HepG2 (cell line): ENCODE measurements around the gene ARID3C. TPM values are rescaled to one million over a fixed set of nuclear protein-coding genes. Genes with fewer than 3 reads are reported as not detected.

Experiments used
- ATF1 ChIP-seq: IDR thresholded peaks from 2 replicates; pipeline ENCODE4 v1.6.1; 2016; ENCODE audit warnings: mild to moderate bottlenecking, control low read depth
- CC2D1A ChIP-seq: sonication (generic); formaldehyde crosslinking; IDR thresholded peaks from 2 replicates; pipeline ENCODE4 v1.8.1; 2023; ENCODE audit warnings: mild to moderate bottlenecking, missing genetic modification reagents
- DMAP1 ChIP-seq: IDR thresholded peaks from 2 replicates; pipeline ENCODE4 v1.6.1; 2016
- DMTF1 ChIP-seq: sonication (generic); formaldehyde crosslinking; IDR thresholded peaks from 2 replicates; pipeline ENCODE4 v1.4.0; 2020; ENCODE audit warnings: mild to moderate bottlenecking, missing genetic modification reagents
- DR1 ChIP-seq: sonication (generic); formaldehyde crosslinking; IDR thresholded peaks from 2 replicates; pipeline ENCODE4 v1.8.0; 2021; ENCODE audit warnings: mild to moderate bottlenecking, missing genetic modification reagents, inconsistent platforms
- GABPB1 ChIP-seq: IDR thresholded peaks from 2 replicates; pipeline ENCODE4 v1.6.1; 2016; ENCODE audit warnings: mild to moderate bottlenecking, missing genetic modification reagents, moderate library complexity, missing compliant biosample characterization
- GLI4 ChIP-seq: sonication (generic); formaldehyde crosslinking; IDR thresholded peaks from 2 replicates; pipeline ENCODE4 v1.5.1; 2020; ENCODE audit warnings: missing genetic modification reagents, mild to moderate bottlenecking, moderate library complexity, borderline replicate concordance
- HDAC1 ChIP-seq: sonication (generic); formaldehyde crosslinking; IDR thresholded peaks from 2 replicates; pipeline ENCODE4 v1.5.1; 2020; ENCODE audit warnings: mild to moderate bottlenecking, missing genetic modification reagents
- HMGXB3 ChIP-seq: sonication (generic); formaldehyde crosslinking; IDR thresholded peaks from 2 replicates; pipeline ENCODE4 v1.4.0; 2020; ENCODE audit warnings: missing genetic modification reagents, borderline replicate concordance
- NR3C1 ChIP-seq: sonication (generic); formaldehyde crosslinking; IDR thresholded peaks from 2 replicates; pipeline ENCODE4 v1.4.0; 2020; ENCODE audit warnings: missing genetic modification reagents
- PBX3 ChIP-seq: sonication (generic); formaldehyde crosslinking; IDR thresholded peaks from 2 replicates; pipeline ENCODE4 v1.8.1; 2023; ENCODE audit warnings: missing genetic modification reagents, inconsistent platforms, borderline replicate concordance
- POLR2A ChIP-seq, 2 experiments: IDR thresholded peaks; 2 replicates each; pipeline ENCODE4 v1.6.1; 2011; ENCODE audit warnings: low read depth in 2 of 2, low read length in 2 of 2, mild to moderate bottlenecking in 1 of 2, moderate library complexity in 1 of 2; ENCODE audit not compliant: insufficient read depth in 1 of 2
- SMARCE1 ChIP-seq: fragments of 450-650 bp; IDR thresholded peaks from 2 replicates; pipeline ENCODE4 v1.6.1; 2017; ENCODE audit warnings: borderline replicate concordance
- SRSF4 ChIP-seq: fragments of 200-400 bp; formaldehyde crosslinking; IDR thresholded peaks from one replicate; pipeline ENCODE4 v1.6.1; 2018; ENCODE audit warnings: mild to moderate bottlenecking, low read depth, low read length, moderate library complexity; ENCODE audit not compliant: poor library complexity, severe bottlenecking
- TCF7L2 ChIP-seq: IDR thresholded peaks from 2 replicates; pipeline ENCODE4 v1.6.1; 2011; ENCODE audit warnings: mild to moderate bottlenecking, low read depth, low read length, moderate library complexity
- ZBTB39 ChIP-seq: sonication (generic); formaldehyde crosslinking; IDR thresholded peaks from 2 replicates; pipeline ENCODE4 v1.5.0; 2020; ENCODE audit warnings: missing genetic modification reagents
- ZFYVE20 ChIP-seq: sonication (generic); formaldehyde crosslinking; IDR thresholded peaks from 2 replicates; pipeline ENCODE4 v1.8.0; 2023; ENCODE audit warnings: low read depth, mild to moderate bottlenecking, moderate library complexity, missing genetic modification reagents, borderline replicate concordance
- ZMYM2 ChIP-seq: sonication (generic); formaldehyde crosslinking; IDR thresholded peaks from 2 replicates; pipeline ENCODE4 v1.8.0; 2022; ENCODE audit warnings: mild to moderate bottlenecking, missing genetic modification reagents
- ZNF235 ChIP-seq: sonication (generic); formaldehyde crosslinking; IDR thresholded peaks from 2 replicates; pipeline ENCODE4 v1.8.1; 2023; ENCODE audit warnings: mild to moderate bottlenecking, missing genetic modification reagents, borderline replicate concordance
- ZNF329 ChIP-seq: sonication (generic); formaldehyde crosslinking; IDR thresholded peaks from 2 replicates; pipeline ENCODE4 v1.9.0; 2021; ENCODE audit warnings: low read depth, mild to moderate bottlenecking, missing genetic modification reagents
- ZNF619 ChIP-seq: sonication (generic); formaldehyde crosslinking; IDR thresholded peaks from 2 replicates; pipeline ENCODE4 v1.4.0; 2020; ENCODE audit warnings: mild to moderate bottlenecking, missing genetic modification reagents
- ZNF83 ChIP-seq: sonication (generic); formaldehyde crosslinking; IDR thresholded peaks from 2 replicates; pipeline ENCODE4 v1.4.0; 2020; ENCODE audit warnings: missing genetic modification reagents, mild to moderate bottlenecking, borderline replicate concordance
- polyA plus RNA-seq, 8 experiments: library from polyadenylated mRNA; depleted of rRNA in 3 of 8; stranded (reverse) in 7 of 8; unstranded in 1 of 8; fragments of >200 nt; fragmentation: Illumina TruSeq in 4 of 8; extraction: Trizol in 4 of 8; gene quantifications; 2 replicates each; pipeline versions ENCODE4 v1.2.1 to v1.2.3, GENCODE V29; 2011 to 2016; ENCODE audit warnings: low read depth in 4 of 8, missing spikeins in 1 of 8, mixed read lengths in 1 of 8; ENCODE audit not compliant: insufficient read depth in 1 of 8
- total RNA-seq, 5 experiments: library from RNA; depleted of rRNA; stranded (reverse); fragments of >200 nt; fragmentation: Illumina TruSeq; extraction: Trizol; gene quantifications; 2 replicates each; pipeline ENCODE4 v1.2.3, GENCODE V29; 2016; ENCODE audit warnings: low read depth in 1 of 5

ARID3C gene
- total and polyA plus RNA-seq, 2 of the 13 experiments (the other 11 are each of a cell fraction or from before 2014, with no cell fraction given): not detected

GRCh38 chr9:34644766-34645314, 16.0 kb upstream of the ARID3C start (continued):
- TF ChIP-seq DMTF1 (CRISPR knock-in tag): no peak
- no peak for TF ChIP-seq GABPB1
- TF ChIP-seq ZMYM2 (CRISPR knock-in tag): peak; percentile 76
- TF ChIP-seq NR3C1 (CRISPR knock-in tag): no peak
- no peak for TF ChIP-seq PBX3
- no peak for TF ChIP-seq GLI4 (CRISPR knock-in tag)
- no peak for TF ChIP-seq CC2D1A (CRISPR knock-in tag)
- TF ChIP-seq DMAP1: no peak
- no peak for TF ChIP-seq TCF7L2
- no peak for TF ChIP-seq HMGXB3 (CRISPR knock-in tag)
- TF ChIP-seq DR1 (CRISPR knock-in tag): no peak
- TF ChIP-seq SRSF4: no peak
- TF ChIP-seq ATF1 (CRISPR knock-in tag): no peak
- TF ChIP-seq ZFYVE20 (CRISPR knock-in tag): no peak
- no peak for TF ChIP-seq ZNF235 (CRISPR knock-in tag)
- TF ChIP-seq HDAC1 (CRISPR knock-in tag): peak; percentile 85
- TF ChIP-seq ZBTB39 (CRISPR knock-in tag): no peak
- no peak for TF ChIP-seq SMARCE1
- TF ChIP-seq ZNF83: no peak
- no peak for TF ChIP-seq POLR2A (IDR thresholded peaks at IDR 0.05; ENCODE audit: insufficient read depth in 1 of 2, low read depth in 2 of 2, low read length in 2 of 2)
- no peak for TF ChIP-seq ZNF329 (CRISPR knock-in tag)
- no peak for TF ChIP-seq ZNF619 (CRISPR knock-in tag)
